HG02588 (cell line): ENCODE measurements around the gene LONP2.
"Not testable (repeated sequence)": the region's sequence is repeated elsewhere in the genome, so short reads cannot be mapped to it uniquely, and the experiment has no call there.

Experiments
- ATAC-seq: cut with Tn5 transposase; IDR thresholded peaks from one replicate; pipeline ENCODE4 v1.9.1; 2021; ENCODE audit warnings: mild to moderate bottlenecking, moderate library complexity; ENCODE audit not compliant: unreplicated experiment

The LONP2 gene

DNA sequence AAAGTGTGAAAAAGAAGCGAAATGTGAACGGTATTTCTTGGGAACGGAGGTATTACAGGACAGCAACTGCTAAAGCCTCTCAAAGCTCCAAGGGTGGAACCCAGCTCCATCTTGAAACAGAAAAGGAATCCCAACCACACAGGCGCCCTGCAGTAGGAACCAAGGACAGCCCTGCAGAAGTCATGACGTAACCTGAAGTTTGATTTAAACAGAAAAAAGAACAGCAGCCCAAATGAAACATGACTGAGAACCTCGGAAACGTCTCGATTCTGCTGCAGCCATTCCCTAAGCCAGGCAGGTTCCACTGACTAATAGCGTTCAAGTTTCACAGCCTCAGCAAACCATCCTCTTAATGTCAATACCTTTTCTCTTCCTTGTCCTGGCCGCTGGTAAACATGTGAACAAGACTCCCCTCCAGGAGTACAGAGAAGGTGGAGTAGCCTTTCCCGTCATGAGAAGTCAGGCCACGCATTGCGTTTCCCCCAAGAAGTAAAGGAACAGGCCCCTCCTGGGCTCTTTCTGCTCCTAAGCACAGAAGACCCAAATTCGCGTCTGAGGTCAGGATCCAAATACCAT is 121.0 kb downstream of the LONP2 start:
- ATAC-seq, result no peak

DNA sequence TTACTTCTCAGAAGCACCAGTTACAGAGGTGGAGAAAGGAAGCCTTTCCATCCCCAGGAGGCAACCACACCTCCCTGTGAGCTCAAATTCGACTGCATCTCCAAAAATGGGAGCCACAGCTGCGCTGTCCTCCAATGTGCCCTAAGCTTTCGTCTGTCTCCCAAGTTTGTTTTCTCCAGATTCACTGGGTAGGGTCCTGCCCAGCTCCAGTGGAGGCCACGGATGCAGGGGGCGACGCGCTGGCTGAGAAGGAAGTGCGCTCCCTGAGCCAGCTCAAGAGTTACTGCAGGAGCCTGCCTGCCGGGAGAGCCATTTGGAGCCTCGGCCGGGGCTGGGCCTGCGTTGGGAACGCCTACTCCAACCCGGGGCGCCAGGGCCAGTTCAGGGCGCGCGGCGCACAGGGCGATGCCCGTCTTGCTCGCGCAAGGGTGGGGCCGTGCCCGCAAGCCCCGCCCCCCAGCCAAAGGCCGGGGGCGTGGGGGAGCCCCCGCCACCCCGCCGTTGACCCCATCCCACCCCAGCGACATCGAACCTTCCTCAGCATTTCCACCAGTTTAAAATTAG is 121.6 kb downstream of the LONP2 start:
- ATAC-seq, result peak; percentile 94

DNA sequence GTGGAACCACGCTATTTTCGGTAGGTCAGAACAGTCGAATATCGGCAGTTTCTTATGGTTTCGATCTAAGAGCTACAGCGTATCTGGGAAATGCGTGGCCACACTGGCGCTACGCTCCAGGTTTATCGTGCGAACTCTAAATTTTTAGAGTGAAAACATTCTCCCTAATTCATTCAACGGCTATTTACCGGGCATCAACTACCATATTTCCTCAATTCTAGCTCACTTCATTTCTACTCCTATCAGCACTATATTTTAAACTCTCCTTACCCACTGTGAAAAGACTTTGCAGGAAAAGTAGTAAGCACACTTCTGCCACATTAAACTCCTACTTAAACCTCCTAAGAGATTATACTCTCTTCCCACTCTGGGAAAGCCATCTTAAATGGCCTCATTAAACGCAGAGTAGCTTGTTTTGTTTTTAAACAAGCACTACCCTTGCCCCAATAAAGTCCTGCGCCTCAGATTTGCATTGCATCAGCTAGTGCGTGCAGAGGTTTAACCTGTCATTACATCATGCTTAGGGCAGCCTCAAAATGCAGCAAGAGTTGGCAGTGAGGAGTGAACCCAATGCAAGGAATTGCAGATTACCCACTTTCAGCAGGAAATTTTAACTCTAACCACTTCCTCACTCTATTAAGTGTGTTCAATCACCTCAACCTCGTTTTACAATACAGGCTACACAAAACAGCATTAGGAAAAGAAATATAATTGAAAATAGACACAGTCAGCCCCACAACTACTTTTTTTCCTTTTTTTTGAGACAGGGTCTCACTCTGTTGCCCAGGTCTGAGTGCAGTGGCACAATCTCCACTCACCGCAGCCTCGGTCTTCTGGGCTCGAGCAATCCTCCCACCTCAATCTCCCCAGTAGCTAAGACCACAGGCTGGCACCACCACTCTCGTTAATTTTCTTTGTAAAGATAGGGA is 122.3 kb downstream of the LONP2 start:
- ATAC-seq, result peak; percentile 60

DNA sequence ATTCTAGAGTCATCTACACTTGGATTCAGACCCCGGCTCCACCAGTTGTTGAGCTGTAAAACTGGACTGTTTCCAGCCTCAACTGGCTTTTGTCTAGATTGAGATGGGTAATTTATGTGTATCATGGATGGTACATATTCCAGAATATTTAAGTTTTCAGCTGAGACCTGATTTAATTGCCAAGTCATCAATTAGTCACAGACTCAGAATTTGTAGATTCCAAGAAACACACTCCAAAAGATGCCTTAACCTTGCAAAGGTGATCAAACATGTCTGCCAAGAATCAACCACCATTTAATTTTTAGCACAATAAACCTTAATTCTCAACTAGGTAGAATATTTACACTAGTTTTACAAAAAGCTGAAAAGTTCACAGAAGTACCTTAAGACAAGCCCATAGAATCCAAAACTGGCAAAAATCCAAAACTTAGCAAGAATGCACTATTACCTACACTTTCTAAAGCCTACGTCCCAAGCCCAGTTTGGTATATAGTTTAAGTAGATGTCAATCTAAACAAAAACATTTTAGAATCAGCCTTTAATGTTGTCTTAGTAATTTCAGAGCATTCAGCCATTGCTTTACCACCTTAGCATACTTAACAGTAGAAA is 123.4 kb downstream of the LONP2 start:
- ATAC-seq, result no peak

DNA sequence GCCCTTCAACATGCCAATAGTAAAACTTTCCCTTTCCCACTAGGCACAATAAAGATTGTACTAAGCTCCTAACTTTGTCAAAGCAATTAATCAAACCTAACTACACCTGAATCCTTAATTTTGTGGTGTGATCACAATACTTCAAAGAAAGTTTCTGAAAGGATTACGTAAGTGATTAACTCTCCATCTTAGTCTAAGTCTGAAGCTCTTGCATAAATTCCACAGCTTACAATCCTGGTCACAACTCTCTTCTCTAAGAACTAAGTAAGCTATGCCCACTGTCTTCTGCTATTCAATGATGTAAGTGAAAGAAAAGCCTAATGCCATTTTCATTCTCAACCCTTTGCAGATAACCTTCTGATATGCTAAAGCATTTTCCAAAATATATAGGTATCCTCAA is 125.7 kb downstream of the LONP2 start:
- ATAC-seq, result no peak

DNA sequence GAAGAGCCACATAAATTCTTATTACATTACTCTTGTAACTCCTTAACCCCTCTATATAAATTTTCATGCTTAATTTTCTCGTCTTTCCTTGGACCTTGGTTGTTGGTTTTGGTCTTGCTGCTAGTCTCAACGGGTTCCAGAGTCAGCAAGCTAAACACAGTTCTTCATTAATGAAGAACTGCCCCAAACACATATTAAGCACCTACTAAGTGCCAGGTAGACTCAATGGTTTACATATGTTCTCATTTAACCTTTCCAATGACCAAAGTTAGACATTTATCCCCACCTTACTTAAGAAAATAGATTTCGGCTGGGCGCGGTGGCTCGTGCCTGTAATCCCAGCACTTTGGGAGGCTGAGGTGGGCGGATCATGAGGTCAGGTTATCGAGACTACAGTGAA is 126.1 kb downstream of the LONP2 start:
- ATAC-seq, result no peak

DNA sequence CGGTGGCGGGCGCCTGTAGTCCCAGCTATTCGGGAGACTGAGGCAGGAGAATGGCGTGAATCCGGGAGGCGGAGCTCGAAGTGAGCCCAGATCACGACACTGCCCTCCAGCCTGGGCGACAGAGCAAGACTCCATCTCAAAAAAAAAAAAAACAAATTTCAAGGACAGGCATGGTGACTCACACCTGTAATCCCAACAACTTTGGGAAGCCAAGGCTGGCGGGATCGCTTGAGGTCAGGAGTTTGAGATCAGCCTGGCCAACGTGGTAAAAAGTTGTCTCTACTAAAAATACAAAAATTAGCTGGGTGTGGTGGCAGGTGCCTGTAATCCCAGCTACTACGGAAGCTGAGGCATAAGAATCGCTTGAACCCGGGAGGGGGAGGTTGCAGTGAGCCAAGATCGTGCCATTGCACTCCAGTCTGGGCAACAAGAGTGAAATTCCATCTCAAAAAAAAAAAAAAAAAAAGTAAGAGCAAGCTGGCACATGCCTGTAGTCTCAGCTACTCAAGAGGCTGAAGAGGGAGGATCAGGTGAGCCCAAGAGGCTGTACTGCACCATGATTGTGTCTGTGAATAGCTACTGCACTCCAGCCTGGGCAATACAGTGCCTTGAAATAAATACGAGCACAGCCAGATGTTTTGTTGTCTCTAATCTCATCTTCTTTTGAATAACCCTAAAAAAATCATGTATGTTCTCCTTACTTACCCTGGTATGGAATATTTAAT is 126.7 kb downstream of the LONP2 start:
- ATAC-seq, result not testable (repeated sequence)

DNA sequence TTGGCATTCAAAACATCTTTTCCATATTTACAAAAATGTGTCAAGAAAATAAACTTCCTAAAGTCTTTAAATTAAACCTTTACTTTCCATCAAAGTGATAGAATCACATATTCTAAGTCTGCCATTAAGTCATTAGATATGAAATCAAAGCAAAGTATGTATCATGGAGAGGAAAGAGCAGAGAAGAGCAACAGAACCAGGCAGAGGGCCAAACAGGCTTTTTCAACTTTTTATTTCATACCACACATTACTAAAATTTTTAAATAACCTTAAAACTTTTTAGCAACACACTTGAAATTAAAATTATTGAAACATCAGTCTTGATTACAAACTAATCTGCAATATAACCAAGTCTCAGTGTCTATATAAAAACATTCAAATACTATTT is 127.3 kb downstream of the LONP2 start:
- ATAC-seq, result no peak

DNA sequence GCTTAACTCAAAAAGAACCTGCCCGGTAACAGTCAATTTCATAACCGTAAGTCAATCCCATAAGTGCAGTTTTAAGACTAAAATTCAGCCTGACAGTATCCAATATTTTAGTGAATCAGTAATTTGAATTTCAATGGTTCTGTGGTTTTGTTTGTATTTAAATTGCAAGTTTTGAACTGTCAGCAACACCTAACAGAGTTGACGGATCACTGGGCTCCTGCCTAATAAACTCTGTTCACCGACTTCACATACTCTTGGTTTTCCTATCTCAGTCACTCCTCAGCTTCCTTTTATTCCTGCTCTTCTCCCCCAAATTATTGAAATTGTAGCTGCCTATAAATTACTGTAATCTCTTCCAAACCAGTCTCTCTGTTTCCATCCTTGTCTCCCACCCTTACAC is 128.6 kb downstream of the LONP2 start:
- no peak for ATAC-seq

DNA sequence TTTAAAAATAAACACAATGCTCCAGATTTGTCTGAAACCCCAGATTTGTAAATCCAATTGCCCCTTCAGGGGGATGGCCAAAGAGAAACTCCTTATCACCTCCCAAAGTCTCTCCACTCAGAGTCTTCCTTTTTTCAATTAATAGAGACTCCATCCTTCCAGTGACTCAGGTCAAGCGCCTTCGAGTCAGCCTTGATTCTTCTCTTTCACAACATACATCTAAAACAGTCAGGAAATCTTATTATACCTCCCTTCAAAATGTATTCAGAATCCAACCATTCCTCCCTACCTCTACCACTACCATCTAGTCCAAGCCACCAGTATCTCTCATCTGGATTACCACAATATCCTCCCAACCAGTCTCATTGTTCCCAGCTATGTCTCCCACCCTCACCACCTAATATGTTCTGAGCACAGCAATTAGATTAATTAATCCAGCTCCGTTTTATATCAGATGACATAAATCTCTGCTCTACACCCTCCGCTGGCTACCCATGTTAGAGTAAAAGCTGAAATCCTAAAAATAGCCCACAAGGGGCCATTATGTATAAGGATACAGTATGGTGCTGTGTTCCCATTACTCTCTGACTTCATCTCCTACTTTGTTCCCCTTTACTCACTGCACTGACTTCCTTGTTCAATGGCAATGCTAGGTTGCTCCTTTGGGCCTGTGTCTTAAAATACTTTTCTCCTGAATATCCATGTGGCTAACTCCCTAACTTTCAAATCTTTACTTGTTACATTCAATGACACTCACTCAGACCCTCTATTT is 129.3 kb downstream of the LONP2 start:
- ATAC-seq, result no peak

DNA sequence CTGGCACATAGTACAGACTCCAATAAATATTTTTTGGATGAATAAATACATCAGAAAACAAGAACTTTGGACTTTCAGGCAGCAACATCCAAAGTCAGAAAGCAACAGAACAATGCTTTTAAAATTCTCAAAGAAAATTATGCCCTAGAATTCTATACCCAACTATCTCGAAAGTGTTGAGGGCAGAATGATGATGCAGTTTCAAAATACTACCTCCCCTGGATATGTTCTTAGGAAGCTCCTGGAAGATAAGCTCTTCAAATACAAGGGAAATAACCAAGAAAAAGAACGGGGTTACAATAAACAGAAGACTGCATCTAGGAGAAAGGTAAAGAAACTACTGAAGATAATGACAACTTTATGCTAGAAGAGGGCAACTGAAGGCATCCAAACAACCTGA is 130.2 kb downstream of the LONP2 start:
- ATAC-seq, result no peak

DNA sequence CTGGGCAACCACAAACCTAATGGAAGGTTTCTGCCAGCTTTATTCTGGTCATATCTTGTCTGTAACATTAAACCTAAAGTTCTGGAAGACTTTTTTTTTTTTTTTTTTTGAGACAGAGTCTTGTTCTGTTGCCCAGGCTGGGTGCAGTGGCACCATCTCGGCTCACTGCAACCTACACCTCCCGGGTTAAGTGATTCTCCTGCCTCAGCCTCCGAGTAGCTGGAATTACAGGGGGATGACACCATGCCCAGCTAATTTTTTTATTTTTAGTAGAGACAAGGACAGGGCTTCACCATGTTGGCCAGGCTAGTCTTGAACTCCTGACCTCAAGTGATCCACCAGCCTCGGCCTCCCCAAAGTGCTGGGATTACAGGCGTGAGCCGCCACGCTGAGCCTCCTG is 133.2 kb downstream of the LONP2 start:
- not testable (repeated sequence) for ATAC-seq

DNA sequence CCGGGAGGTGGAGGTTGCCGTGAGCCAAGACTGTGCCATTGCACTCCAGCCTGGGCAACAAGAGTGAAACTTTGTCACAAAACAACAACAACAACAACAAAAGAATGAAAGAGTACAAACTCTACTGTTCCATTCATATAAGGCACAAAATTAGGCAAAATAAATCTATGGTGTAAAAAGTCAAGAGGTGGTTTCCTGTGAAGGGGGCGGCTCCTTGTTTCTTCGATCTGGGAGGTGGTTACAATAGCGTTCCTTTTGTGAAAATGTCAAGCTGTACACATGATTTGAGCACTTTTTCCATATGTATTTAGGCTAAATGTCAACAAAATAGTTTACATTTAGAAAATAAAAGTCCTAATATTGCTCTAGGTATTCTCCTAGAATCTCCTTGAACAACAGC is 134.2 kb downstream of the LONP2 start:
- no peak for ATAC-seq

DNA sequence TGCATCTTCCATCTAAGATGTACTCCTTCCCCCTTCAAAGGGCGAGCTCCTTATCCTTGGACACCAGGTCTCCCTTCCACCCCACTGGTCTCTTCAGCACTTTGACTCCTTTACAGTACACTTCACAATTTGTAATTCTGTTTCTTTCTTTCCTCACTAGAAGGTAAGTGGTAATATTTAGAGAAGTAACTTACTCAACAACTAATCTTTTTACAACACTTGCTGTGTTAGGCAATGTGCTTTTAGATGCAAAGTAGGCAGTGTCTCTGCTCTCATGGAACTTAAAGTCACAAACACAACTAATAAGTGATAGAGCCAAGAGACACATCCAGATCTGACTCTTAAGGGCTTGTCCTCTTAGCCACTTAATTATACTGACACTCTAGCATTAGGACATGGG is 134.7 kb downstream of the LONP2 start:
- ATAC-seq, result no peak

DNA sequence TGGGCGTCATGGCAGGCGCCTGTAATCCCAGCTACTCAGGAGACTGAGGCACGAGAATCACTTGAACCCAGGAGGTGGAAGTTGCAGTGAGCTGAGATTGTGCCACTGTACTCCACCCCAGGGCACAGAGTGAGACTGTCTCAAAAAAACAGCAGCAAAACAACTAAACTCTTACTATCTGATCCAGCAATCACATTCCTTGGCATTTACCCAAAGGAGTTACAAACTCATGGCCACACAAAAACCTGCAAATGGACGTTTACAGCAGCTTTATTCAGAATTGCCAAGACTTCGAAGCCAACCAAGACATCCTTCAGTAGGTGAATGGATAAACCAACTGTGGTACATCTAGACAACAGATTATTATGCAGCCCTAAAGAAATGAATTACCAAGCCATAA is 137.1 kb downstream of the LONP2 start:
- no peak for ATAC-seq

DNA sequence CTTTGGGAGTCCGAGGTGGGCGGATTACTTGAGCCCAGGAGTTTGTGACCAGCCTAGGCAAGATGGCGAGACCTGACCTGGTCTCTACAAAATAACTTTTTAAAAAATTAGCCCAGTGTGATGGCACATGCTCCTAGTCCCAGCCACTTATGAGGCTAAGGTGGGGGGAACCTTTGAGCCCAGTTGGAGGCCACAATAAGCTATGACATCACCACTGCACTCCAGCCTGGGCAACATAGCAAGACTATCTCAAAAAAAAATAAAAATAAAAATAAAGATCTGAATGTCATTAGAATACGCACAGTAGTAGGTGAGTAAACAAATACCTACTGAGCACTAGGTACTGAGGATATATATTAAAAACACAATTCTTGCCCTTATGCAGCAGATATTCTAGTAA is 138.0 kb downstream of the LONP2 start:
- ATAC-seq, result no peak

DNA sequence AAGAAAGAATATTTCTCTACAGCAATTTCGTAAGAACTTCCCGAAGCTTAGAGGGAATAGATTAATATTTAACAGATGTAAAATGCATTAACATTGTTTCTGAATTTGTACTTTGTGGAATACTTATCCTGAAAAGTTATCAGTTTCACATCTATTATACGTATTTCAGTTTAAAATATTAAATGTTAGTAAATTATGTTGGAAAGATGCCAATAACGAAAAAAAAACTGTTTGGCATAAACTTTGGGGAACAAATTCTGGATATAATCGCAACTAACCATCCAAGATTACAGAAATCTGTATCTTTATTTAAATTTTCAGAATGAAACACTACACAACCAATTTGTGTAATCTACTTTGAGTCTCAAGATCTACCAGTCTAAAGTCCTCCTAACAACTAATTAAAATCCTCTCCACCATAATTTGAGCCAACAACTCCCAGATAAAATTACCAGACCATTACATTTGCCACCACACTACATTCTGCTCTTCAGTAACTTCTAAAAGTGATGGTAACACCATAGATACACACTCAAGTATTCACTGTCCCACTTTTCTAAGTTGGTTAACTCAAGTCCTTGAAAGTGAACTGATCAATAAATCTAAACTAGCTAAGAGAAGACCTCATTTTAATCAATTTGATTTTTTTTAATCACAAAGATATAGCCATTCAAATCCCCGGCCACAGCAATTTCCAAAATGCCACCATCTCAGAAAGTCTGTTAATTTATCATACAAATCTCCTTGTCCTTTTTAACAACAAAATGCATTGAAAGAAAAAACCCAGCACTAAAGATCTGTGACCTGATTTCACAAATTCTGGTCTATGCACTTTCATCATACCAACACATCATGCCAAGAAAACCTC is 139.1 kb downstream of the LONP2 start:
- no peak for ATAC-seq

DNA sequence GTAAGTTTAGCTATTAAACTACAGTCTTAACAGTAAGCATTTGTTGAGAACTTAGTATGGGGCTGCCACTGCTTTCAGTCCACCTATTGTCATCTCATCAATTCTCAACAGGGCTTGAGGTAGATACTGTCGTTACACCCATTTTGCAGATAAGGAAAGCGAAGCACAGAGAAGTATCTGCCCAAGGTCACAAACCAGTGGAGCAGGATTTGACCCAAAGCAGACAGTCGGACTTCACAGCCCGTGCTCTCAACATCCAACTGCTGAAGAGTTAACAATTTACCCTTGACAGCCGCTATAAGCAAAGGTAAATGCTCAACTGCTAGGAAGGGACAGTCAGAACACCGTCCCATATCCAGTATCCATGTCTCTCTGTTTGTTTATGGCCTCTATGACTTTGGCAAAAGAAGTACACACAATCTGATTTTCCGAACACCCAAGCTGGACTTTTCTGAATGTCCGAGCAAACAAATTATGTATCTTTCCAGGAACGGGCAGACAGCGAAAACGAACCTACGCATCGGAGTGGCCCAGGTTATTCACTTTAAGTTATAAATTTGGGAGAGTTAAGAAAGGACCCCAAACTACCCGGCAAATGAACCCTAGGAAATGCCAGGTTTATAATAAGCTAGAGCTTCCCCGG is 139.9 kb downstream of the LONP2 start:
- ATAC-seq, result no peak
